Fibroblast of pulmonary artery (primary cell): ENCODE results near the gene LVRN.

Experiments used
- DNase-seq: peaks from one replicate; pipeline ENCODE4 v3.0.0-alpha.2; 2010; ENCODE audit warnings: low read depth
- H3K4me3 ChIP-seq: replicated peaks from 2 replicates; pipeline ENCODE4 v1.5.1; 2011; ENCODE audit warnings: low read depth, mild to moderate bottlenecking, control low read depth, low read length, moderate library complexity
- TF ChIP-seq, protein P1 (sequence below): IDR thresholded peaks from 2 replicates; pipeline ENCODE4 v1.5.1; 2011; ENCODE audit warnings: mild to moderate bottlenecking, control low read depth, low read length, inconsistent platforms; ENCODE audit errors: missing control alignments

LVRN gene

DNA sequence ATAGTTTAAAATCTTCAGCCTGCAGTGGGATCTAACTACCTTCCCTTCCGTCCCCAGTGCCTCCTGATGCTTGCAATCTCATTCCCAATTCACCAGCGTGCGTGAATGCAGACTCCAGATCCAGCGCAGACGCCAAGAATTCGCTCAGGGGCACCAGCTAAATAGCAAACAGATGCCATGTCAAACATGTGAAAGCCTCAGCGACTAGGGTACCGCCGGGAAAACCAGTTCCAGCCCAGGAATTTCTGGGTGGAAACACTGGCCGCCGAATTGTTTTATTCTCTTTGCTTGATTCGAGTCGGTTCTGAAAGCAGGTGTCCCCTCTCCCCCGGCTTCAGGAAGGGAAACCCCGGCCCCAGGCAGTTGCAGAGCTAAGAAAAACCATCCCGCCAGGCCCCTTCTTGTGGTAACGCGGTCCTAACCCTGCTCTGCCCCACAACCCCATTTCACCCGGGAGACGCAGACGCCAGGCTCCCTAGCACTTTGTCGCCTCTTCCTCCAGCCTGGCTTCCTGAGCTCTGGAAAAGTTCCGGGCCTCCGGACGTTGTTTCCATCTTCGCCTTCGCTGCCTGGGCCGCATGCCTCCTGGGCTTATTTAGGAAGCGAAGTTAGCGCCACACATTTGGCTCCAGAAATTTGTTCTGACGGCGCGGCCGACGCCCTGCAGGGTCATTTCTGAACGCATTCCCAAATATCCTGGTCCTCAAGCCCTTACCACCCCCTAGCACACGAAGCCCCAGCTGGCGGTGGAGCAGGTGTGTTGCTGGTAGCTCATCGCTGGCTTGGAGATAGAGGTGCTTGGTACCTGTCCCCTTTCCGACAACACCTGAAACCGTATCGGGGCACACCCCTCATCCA is 665 bp upstream of the LVRN start:
- H3K4me3 ChIP-seq: no peak overlapping the region
- DNase-seq: no peak
- TF ChIP-seq, protein P1, sequence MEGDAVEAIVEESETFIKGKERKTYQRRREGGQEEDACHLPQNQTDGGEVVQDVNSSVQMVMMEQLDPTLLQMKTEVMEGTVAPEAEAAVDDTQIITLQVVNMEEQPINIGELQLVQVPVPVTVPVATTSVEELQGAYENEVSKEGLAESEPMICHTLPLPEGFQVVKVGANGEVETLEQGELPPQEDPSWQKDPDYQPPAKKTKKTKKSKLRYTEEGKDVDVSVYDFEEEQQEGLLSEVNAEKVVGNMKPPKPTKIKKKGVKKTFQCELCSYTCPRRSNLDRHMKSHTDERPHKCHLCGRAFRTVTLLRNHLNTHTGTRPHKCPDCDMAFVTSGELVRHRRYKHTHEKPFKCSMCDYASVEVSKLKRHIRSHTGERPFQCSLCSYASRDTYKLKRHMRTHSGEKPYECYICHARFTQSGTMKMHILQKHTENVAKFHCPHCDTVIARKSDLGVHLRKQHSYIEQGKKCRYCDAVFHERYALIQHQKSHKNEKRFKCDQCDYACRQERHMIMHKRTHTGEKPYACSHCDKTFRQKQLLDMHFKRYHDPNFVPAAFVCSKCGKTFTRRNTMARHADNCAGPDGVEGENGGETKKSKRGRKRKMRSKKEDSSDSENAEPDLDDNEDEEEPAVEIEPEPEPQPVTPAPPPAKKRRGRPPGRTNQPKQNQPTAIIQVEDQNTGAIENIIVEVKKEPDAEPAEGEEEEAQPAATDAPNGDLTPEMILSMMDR: no peak

- DNase-seq: peak; percentile 35
- peak overlapping the region; percentile 44 for H3K4me3 ChIP-seq
- TF ChIP-seq, protein P1: no peak
These were observed 509 bp downstream of the LVRN start for GRCh38 chr5:115962565-115963402.

DNA sequence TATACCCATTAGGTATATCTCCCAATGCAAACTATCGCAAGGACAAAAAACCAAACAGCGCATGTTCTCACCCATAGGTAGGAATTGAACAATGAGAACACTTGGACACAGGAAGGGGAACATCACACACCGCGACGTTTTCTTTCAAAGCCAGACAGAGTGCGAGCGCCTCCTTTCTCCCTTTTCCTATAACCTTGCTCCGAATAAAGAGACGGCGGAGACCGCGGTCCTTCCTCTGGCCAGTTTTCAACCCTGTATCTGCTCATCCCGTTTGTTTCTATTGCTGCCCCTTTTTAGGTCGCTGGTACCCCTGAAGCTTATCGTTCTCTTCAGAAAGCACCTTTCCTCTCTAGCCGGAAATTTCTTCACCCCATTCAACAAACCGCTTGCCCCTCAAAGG is 1.3 kb downstream of the LVRN start:
- TF ChIP-seq, protein P1: no peak
- H3K4me3 ChIP-seq: no peak overlapping the region
- no peak for DNase-seq

GRCh38 chr5:115968770-115969169 is 6.5 kb downstream of the LVRN start:
- no peak overlapping the region for H3K4me3 ChIP-seq
- DNase-seq: no peak
- TF ChIP-seq, protein P1: no peak

DNA sequence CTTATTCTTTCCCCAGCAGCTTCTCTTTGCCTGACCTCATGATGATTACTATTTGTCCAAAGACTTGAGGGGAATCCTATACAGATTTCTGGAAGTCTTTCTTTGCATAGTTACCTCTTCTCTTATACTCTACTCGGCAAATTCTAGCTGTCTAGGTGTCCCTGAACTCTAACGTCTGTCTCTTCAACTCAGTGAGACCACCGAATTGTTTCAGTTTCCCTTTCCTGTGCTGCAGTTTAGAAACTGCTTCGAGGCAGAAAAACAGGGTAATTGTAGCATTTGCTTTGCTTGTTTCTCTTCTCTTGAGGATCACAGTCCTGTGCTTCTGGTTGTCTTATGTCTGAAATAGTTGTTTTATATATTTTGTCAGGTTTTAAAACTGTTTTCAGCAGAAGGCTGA is 14.8 kb downstream of the LVRN start:
- TF ChIP-seq, protein P1: no peak
- H3K4me3 ChIP-seq: no peak overlapping the region
- DNase-seq: no peak

DNA sequence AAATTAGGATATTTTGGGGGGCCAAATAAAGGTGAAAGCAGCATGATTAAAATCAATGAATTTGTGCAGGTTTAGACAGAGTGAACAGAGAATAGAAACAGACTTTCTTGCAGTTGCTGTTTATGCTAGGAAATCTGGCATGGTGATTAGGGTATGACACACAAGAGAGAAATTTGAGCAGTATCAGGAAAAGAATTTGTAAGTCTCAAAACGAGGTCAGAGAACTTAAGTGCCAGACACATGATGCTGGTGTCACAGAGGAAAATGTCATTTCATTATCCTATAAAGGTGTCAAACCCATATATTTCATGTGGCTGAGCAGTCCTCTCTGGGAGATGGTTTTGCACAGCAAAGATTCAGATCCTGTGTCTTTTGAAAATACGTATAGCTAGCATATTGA is 15.7 kb downstream of the LVRN start:
- H3K4me3 ChIP-seq: no peak overlapping the region
- TF ChIP-seq, protein P1: no peak
- DNase-seq: peak; percentile 79
